Vein endothelial cell (primary cell): Measurements from ENCODE around the gene LIMD2. TPM values are rescaled to one million over a fixed set of nuclear protein-coding genes. Genes with fewer than 3 reads are reported as not detected.

Experiments used
- total RNA-seq: library from RNA; depleted of rRNA; stranded (reverse); fragments of >200 nt; gene quantifications from 2 replicates; pipeline ENCODE4 v1.2.3, GENCODE V29; 2012

LIMD2 gene
- total RNA-seq, result 27.8 TPM in 2 replicates

DNA sequence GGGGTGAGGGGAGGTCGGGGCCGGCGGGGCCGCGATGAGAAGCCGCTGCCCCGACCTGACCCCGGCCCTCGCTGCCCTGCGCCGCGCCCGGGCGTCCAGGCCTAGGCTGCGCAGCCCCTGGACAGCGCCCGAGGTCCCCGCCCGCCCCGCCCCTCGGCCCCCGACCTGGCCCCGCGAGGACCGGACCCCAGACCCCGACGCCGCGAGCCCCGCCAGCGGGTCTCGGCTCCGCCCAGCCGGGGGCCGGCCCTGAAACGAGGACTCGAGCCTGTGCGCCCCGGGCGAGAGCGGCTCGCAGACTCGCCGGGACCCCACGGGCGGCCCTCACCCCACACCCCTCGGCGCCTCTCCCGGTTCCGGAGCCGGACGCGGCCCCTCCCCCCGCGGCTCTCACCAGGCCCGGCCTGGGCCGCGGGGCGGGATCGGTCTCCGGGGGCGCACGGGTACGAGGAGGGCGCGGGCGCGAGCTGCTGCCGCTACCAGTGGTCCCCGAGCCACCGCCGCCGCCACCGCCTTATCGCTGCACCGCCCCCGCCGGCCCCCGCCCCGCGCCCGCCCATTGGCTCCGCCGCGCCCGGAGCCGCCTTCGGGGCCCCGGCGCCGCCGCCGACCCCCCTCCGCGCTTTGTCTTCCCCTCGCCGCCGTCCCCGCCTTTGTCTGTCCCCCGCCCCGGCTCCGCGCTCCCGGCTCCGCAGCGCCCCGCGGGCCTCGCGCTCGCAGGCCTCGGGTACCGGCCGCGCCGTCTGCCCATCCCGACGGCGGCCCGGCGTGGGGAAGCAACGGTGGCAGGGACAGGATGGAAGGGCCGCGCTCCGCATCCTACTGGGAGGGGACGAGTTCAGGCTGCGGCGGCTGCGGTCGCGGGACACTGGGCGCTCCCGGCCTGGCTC, at the start of gene LIMD2:
LIMD2 (minus strand) TSS at position 488 of the 890 bp plus-strand sequence. CDS start 827 bp downstream, outside the sequence.

DNA sequence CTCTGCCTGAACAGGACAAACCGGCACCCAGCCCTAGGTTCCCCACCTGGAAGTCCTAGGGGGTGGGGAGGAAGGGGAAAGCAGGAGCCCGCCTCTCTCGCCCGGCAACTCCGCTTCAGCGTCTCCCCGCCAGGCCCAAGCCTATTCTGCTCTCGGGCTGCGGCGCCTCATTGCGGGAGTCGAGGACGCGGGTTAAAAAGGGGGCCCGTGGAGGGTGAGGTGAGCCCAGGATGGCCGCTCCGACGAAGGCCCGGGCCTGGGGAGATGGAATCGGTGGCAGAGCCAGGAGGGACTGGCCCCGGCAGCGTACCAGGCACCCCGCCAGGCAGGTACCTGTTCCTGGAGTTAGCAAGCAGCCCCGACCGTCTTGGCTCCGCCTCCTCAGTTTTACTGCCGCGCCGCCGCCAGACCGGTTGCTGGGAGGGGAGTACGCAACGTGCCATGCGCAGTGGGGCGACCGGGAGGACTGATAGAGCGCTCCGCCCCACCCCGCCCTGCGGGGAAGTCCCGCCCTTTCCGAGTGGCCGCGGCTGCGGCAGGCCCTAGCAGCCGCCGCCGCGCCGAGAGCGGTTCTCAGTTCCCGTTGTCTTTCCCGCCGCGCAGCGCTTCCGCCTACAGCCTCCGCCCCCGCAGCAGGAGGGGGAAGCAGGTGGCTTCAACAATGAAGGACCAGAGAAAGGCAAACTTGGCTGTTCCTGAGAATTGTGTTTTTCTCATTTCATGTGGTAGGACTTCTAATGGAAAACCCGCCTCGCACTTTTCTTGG, 41.7 kb upstream of the LIMD2 start, which contains the start of gene STRADA:
STRADA (minus strand) TSS at position 392 of the 766 bp plus-strand sequence. CDS start 13,430 bp downstream, outside the sequence.

Other genes starting within 250 kb of the LIMD2 start
- gene ACE, start 223.1 kb downstream of the LIMD2 start, total RNA-seq, result 90.1 and 94.4 TPM in 2 replicates
- not detected in 2 replicates for gene KCNH6, start 176.8 kb downstream of the LIMD2 start, total RNA-seq
- gene DCAF7, start 149.6 kb downstream of the LIMD2 start, total RNA-seq, result 49.6 and 60.7 TPM in 2 replicates
- gene TACO1, start 99.2 kb downstream of the LIMD2 start, total RNA-seq, result 18.3 and 22.8 TPM in 2 replicates
- 90.2 and 117 TPM in 2 replicates for gene MAP3K3, start 77.7 kb downstream of the LIMD2 start, total RNA-seq
- 34.7 and 36.6 TPM in 2 replicates for gene STRADA, start 41.7 kb upstream of the LIMD2 start, total RNA-seq
- 72.8 and 81.6 TPM in 2 replicates for gene CCDC47, start 73.5 kb upstream of the LIMD2 start, total RNA-seq
- 78.9 and 88.5 TPM in 2 replicates for gene DDX42, start 74.0 kb upstream of the LIMD2 start, total RNA-seq
- gene PSMC5, start 127.3 kb upstream of the LIMD2 start, total RNA-seq, result 63.4 and 65.7 TPM in 2 replicates
- 58.8 and 59.1 TPM in 2 replicates for gene FTSJ3, start 127.5 kb upstream of the LIMD2 start, total RNA-seq
- 55.7 and 68.3 TPM in 2 replicates for gene SMARCD2, start 142.6 kb upstream of the LIMD2 start, total RNA-seq
- not detected in 2 replicates for gene CSH2, start 173.6 kb upstream of the LIMD2 start, total RNA-seq
- gene GH2, start 181.8 kb upstream of the LIMD2 start, total RNA-seq, result not detected in 2 replicates
- not detected in 2 replicates for gene CSH1, start 196.4 kb upstream of the LIMD2 start, total RNA-seq
- not detected in 2 replicates for gene CSHL1, start 211.1 kb upstream of the LIMD2 start, total RNA-seq
- not detected in 2 replicates for gene GH1, start 218.7 kb upstream of the LIMD2 start, total RNA-seq
- 0.33 and 1.1 TPM in 2 replicates for gene CD79B, start 232.2 kb upstream of the LIMD2 start, total RNA-seq